AG09309 (cell line): ENCODE data around the gene RNF11.

ENCODE experiments used
- DNase-seq: peaks from one replicate; pipeline ENCODE4 v3.0.0-alpha.2; 2010; ENCODE audit warnings: low read depth
- H3K4me3 ChIP-seq: 2 replicates; pipeline ENCODE4 v1.5.1; 2011; ENCODE audit warnings: mild to moderate bottlenecking, low read depth, low read length, moderate library complexity; ENCODE audit not compliant: control insufficient read depth
- TF ChIP-seq, protein P1 (sequence below): IDR thresholded peaks from 2 replicates; pipeline ENCODE4 v1.5.1; 2011; ENCODE audit warnings: mild to moderate bottlenecking, low read depth, low read length, inconsistent platforms; ENCODE audit not compliant: insufficient read depth, control insufficient read depth; ENCODE audit errors: missing control alignments

The RNF11 gene

DNA sequence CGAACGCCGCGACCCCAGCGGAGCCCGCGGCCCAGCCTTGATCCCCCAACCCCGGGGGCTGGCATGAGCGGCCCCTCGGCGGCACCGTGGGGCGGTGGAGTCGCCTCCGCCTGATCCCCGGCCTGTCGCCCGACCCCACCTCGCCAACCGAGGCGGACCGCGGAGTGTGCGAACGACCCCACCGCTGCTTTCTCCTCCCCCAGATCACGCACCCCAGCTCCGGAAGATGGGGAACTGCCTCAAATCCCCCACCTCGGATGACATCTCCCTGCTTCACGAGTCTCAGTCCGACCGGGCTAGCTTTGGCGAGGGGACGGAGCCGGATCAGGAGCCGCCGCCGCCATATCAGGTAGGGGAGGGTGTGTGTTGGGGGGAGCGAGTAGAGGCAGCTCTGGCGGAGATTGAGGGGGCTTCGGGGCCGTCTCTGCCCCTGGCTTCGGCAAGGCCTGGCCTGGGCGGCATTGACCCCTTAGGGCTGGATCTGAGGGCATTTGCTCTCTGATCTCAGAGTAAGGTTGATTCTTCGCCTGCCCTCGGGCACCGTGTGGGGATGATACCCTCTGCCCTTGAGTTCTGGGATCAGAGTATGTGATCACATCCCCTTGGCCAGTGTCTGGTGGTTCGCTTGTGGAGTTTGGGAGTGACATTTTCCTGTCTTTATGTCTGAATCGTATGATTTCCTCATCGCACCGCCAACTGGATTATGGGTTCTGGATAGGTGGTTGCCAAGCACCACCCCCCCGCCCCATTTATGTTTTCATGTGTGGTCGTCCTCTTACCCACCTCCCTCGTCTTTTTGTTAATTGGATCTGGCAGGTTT is 668 bp downstream of the RNF11 start:
- TF ChIP-seq, protein P1, sequence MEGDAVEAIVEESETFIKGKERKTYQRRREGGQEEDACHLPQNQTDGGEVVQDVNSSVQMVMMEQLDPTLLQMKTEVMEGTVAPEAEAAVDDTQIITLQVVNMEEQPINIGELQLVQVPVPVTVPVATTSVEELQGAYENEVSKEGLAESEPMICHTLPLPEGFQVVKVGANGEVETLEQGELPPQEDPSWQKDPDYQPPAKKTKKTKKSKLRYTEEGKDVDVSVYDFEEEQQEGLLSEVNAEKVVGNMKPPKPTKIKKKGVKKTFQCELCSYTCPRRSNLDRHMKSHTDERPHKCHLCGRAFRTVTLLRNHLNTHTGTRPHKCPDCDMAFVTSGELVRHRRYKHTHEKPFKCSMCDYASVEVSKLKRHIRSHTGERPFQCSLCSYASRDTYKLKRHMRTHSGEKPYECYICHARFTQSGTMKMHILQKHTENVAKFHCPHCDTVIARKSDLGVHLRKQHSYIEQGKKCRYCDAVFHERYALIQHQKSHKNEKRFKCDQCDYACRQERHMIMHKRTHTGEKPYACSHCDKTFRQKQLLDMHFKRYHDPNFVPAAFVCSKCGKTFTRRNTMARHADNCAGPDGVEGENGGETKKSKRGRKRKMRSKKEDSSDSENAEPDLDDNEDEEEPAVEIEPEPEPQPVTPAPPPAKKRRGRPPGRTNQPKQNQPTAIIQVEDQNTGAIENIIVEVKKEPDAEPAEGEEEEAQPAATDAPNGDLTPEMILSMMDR, result no peak
- no peak for DNase-seq
- H3K4me3 ChIP-seq, result peak overlapping the region; percentile 87

DNA sequence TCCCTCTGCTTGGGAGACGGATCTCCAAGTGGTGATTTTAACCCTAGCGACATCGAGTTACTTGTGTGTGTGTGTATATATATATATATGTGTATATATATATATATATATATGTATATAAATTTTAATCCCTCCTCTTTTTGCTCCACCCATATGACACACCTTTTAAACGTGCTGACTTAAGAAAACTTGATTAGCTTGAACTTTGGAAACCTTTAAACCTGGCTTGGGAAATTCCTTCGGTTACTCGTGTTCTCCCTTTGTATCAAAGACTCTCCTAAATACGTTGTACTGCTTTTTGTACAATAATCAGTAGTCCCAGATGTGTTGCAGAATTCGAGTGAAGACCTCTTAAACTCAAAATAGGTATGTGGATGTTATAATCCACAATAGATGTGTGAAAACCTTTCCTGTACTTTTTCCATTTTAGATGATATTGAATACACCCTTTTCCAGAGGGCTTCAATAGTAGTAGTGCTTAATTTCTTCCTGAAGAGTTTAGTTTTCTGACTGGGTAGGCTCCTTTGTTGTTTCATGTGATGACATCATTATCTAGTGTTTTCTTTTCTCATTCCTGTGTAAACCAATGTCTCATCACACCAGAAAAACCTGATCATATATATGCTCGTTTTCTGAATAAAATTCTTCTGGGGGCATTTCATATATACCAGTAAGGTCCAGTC is 1.4 kb downstream of the RNF11 start:
- DNase-seq, result no peak
- H3K4me3 ChIP-seq, result peak overlapping the region; percentile 87
- TF ChIP-seq, protein P1, result no peak

DNA sequence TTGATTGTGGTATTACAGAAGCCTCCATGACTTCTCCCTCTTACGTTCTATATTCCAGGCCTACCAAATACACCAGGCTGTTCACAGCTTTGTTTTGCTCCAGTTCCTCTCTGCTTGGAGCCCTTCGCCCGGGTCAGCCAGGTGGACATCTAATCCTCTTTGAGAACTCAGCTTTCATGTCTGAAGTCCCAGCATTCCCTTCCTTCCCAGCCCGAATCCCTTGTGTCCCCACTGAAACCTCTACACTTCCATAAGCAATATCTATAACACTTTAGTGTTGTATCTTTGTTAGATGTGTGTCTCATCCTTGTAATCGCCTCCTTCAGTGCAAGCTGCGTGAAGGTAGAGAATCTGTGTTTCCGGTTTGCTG is 1.9 kb downstream of the RNF11 start:
- TF ChIP-seq, protein P1, result no peak
- no peak for DNase-seq
- H3K4me3 ChIP-seq, result peak overlapping the region; percentile 87

DNA sequence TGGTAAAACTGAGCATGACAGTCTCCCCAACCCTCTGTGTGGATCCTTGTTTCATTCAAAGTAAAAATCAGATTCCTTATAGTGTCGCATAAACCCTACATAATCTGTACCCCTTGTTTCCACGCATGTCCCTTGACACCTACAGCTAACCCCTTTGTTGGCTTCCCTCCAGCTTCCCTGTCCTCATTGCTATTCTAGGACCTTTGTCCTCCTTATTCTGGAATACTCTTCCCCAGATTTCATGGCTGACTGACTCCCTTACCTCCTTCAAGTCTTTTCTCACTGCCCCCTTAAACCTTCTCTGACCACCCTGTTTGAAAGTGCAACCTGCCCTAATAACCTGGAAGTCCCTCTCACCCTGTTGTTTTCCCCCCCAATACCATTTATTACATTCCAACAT is 4.0 kb downstream of the RNF11 start:
- TF ChIP-seq, protein P1, result no peak

DNA sequence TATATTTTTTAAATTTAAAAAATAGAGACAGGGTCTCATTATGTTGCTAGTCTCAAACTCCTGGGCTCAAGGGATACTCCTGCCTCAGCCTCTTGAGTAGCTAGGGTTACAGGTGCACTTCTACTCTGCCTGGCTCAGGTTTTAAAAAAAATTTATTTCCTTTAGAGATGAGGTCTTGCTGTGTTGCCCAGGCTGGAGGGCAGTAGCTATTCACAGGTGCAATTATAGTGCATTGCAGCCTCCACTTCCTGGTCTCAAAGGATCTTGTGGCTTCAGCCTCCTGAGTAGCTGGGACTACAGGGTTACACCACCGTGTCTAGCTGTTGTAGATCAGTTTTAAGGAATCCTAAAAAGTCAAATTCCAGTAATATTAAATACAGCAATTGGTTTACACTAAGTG is 5.0 kb downstream of the RNF11 start:
- TF ChIP-seq, protein P1, result no peak
- DNase-seq, result no peak

More for the DNA sequence above, 4.0 kb downstream of the RNF11 start:
- no peak overlapping the region for H3K4me3 ChIP-seq
- DNase-seq, result no peak

DNA sequence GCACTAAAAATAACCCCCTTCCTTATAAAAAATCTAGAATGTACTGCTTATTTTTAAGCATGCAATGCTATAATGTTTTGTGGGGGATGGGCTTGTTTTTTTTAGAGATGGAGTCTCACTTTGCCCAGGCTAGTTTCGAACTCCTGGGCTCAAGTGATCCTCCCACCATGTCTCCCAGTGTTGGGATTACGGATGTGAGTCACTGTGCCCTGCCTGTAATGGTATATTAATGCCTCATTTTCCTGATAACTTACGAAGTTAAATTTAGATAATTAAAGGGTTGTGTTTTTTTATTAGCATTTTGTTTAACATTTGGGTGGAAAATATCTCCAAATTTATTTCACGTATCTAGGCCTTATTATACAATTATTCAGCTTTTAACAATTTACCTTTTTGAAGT is 6.5 kb downstream of the RNF11 start:
- H3K4me3 ChIP-seq, result no peak overlapping the region
- TF ChIP-seq, protein P1, result no peak

More for the DNA sequence above, 5.0 kb downstream of the RNF11 start:
- no peak overlapping the region for H3K4me3 ChIP-seq

More for the DNA sequence above, 6.5 kb downstream of the RNF11 start:
- DNase-seq, result no peak
